Progenitor cell of endocrine pancreas (in vitro differentiated cells): ENCODE results near the gene NBR1. TPM values are rescaled to one million over a fixed set of nuclear protein-coding genes. Genes with fewer than 3 reads are reported as not detected.
"Not testable (repeated sequence)": the region's sequence is repeated elsewhere in the genome, so short reads cannot be mapped to it uniquely, and the experiment has no call there.

Source experiments
- DNase-seq: peaks from one replicate; pipeline ENCODE4 v3.0.0; 2021; ENCODE audit warnings: low spot score; ENCODE audit not compliant: unreplicated experiment
- H3K27ac Mint-ChIP-seq: 2 replicates; pipeline ENCODE4 v1.8.0; 2021; ENCODE audit warnings: mild to moderate bottlenecking, moderate library complexity, mixed read lengths
- H3K27me3 Mint-ChIP-seq: 2 replicates; pipeline ENCODE4 v1.8.0; 2021; ENCODE audit warnings: mixed read lengths
- H3K36me3 Mint-ChIP-seq: 2 replicates; pipeline ENCODE4 v1.8.0; 2022; ENCODE audit warnings: mixed read lengths; ENCODE audit not compliant: insufficient read depth
- H3K4me1 Mint-ChIP-seq: 2 replicates; pipeline ENCODE4 v1.8.0; 2021; ENCODE audit warnings: low read depth, mixed read lengths
- H3K4me3 Mint-ChIP-seq: 2 replicates; pipeline ENCODE4 v1.8.0; 2021; ENCODE audit warnings: low read depth, mild to moderate bottlenecking, moderate library complexity, mixed read lengths
- H3K9me3 Mint-ChIP-seq: 2 replicates; pipeline ENCODE4 v1.8.0; 2021; ENCODE audit warnings: low read depth, mixed read lengths
- long read RNA-seq: library from polyadenylated mRNA; unstranded; transcript quantifications from one replicate; pipeline ENCODE4 v2.0.0, GENCODE V29; 2020
- total RNA-seq: library from RNA; stranded (reverse); gene quantifications from 2 replicates; pipeline ENCODE4 v1.2.1, GENCODE V29; 2021
- TF ChIP-seq, protein P1 (sequence below): fragments of 200-600 bp; sonication (generic); IDR thresholded peaks from one replicate; pipeline ENCODE4 v1.5.0; 2021; ENCODE audit warnings: antibody characterized with exemption, mild to moderate bottlenecking; ENCODE audit not compliant: unreplicated experiment

Gene NBR1, protein sequence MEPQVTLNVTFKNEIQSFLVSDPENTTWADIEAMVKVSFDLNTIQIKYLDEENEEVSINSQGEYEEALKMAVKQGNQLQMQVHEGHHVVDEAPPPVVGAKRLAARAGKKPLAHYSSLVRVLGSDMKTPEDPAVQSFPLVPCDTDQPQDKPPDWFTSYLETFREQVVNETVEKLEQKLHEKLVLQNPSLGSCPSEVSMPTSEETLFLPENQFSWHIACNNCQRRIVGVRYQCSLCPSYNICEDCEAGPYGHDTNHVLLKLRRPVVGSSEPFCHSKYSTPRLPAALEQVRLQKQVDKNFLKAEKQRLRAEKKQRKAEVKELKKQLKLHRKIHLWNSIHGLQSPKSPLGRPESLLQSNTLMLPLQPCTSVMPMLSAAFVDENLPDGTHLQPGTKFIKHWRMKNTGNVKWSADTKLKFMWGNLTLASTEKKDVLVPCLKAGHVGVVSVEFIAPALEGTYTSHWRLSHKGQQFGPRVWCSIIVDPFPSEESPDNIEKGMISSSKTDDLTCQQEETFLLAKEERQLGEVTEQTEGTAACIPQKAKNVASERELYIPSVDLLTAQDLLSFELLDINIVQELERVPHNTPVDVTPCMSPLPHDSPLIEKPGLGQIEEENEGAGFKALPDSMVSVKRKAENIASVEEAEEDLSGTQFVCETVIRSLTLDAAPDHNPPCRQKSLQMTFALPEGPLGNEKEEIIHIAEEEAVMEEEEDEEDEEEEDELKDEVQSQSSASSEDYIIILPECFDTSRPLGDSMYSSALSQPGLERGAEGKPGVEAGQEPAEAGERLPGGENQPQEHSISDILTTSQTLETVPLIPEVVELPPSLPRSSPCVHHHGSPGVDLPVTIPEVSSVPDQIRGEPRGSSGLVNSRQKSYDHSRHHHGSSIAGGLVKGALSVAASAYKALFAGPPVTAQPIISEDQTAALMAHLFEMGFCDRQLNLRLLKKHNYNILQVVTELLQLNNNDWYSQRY
- total RNA-seq: 54.8 and 59.5 TPM in 2 replicates
- long read RNA-seq, partial matches to known transcripts: 74 of 345 reads
- long read RNA-seq, other reads (novel, unspliced or antisense): 271 of 345 reads

DNA sequence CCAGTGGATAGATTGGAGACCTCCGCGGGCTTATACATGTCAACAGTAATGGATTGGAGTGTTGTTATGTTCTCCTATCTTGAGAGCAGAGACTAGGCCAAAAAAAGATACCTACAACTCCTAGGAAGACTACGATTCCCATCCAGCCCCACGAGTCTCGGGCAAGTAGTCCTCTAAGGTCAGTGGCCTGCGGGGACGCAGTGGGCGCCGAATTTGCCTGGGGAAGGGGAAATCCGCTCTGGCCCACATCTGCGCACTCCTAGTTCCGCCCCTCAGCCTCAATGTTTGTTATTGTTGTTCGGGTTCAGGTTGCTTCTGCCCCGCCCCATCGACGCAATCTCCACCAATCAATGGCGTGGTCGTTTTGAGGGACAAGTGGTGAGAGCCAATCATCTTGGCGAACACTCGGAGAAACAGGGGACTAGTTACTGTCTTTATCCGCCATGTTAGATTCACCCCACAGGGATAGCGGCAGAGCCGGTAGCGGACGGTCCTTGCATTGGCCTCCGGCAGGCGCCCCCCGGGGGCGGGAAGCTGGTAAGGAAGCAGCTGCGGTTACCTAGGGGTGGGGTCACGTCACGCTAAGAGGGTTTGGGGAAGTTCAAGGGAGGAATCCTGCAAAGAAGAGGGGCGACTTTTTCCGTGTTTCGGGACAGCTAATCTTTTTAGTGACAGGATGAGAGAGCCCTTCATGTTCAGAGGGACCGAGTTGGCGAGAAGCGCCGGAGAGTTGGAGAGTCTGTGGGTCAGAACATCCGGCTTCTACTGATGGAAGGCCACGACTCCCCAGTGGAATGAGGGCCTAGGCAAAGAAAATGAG is at the start of gene NBR1:
TSS of gene NBR1 (plus strand) at position 449 of the 820 bp plus-strand sequence. CDS start 4,586 bp downstream, outside the sequence.
- Mint-ChIP-seq H3K4me3 (no peak within 1 kb of the TSS), H3K4me1 (peaks cover 27% of the 10 kb centered on the region), H3K36me3 (peaks cover 14% of the 10 kb centered on the region), H3K27ac (no peak within 1 kb of the TSS), H3K9me3 (peaks cover 3% of the 10 kb centered on the region), H3K27me3 (no peaks in the 10 kb centered on the region)
- TF ChIP-seq, protein P1, sequence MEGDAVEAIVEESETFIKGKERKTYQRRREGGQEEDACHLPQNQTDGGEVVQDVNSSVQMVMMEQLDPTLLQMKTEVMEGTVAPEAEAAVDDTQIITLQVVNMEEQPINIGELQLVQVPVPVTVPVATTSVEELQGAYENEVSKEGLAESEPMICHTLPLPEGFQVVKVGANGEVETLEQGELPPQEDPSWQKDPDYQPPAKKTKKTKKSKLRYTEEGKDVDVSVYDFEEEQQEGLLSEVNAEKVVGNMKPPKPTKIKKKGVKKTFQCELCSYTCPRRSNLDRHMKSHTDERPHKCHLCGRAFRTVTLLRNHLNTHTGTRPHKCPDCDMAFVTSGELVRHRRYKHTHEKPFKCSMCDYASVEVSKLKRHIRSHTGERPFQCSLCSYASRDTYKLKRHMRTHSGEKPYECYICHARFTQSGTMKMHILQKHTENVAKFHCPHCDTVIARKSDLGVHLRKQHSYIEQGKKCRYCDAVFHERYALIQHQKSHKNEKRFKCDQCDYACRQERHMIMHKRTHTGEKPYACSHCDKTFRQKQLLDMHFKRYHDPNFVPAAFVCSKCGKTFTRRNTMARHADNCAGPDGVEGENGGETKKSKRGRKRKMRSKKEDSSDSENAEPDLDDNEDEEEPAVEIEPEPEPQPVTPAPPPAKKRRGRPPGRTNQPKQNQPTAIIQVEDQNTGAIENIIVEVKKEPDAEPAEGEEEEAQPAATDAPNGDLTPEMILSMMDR: peak; percentile 46
- DNase-seq: peak; percentile 90

DNA sequence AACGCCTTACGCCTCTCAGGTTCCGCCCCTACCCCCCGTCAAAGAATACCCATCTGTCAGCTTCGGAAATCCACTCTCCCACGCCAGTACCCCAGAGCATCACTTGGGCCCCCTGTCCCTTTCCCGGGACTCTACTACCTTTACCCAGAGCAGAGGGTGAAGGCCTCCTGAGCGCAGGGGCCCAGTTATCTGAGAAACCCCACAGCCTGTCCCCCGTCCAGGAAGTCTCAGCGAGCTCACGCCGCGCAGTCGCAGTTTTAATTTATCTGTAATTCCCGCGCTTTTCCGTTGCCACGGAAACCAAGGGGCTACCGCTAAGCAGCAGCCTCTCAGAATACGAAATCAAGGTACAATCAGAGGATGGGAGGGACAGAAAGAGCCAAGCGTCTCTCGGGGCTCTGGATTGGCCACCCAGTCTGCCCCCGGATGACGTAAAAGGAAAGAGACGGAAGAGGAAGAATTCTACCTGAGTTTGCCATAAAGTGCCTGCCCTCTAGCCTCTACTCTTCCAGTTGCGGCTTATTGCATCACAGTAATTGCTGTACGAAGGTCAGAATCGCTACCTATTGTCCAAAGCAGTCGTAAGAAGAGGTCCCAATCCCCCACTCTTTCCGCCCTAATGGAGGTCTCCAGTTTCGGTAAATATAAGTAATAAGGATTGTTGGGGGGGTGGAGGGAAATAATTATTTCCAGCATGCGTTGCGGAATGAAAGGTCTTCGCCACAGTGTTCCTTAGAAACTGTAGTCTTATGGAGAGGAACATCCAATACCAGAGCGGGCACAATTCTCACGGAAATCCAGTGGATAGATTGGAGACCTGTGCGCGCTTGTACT is 45.7 kb upstream of the NBR1 start, which contains the start of gene BRCA1:
TSS of gene BRCA1 (minus strand) at position 232 of the 834 bp plus-strand sequence. CDS start 1,268 bp downstream, outside the sequence.
- peak; percentile 86 for DNase-seq
- Mint-ChIP-seq H3K4me3 (peak within 1 kb of the TSS; percentile 94), H3K4me1 (peaks cover 18% of the 10 kb centered on the region), H3K9me3 (no peaks in the 10 kb centered on the region), H3K36me3 (peaks cover 6% of the 10 kb centered on the region), H3K27ac (peak within 1 kb of the TSS; percentile 97), H3K27me3 (no peaks in the 10 kb centered on the region)
- TF ChIP-seq, protein P1: no peak

DNA sequence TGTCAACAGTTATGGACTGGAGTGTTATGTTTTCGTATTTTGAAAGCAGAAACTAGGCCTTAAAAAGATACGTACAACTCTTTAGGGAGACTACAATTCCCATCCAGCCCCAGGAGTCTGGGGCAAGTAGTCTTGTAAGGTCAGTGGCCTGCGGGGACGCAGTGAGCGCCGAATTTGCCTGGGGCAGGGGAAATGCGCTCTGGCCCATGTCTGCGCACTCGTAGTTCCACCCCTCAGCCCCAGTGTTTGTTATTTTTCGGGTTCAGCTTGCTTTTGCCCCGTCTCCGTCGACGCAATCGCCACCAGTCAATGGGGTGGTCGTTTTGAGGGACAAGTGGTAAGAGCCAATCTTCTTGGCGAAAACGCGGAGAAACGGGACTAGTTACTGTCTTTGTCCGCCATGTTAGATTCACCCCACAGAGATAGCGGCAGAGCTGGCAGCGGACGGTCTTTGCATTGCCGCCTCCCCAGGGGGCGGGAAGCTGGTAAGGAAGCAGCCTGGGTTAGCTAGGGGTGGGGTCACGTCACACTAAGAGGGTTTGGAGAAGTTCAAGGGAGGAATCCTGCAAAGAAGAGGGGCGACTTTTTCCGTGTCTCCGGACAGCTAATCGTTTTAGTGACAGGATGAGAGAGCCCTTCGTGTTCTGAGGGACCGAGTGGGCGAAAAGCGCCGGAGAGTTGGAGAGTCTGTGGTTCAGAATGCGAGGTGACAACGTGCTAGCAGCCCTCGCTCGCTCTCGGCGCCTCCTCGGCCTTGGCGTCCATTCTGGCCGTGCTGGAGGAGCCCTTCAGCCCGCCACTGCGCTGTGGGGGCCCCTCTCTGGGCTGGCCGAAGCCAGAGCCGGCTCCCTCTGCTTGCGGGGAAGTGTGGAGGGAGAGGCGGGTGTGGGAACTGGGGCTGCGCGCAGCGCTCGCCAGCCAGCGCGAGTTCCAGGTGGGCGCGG is 44.8 kb upstream of the NBR1 start:
- Mint-ChIP-seq H3K9me3 (no peaks in the 10 kb centered on the region), H3K4me1 (peaks cover 18% of the 10 kb centered on the region), H3K36me3 (peaks cover 6% of the 10 kb centered on the region), H3K4me3 (peak overlapping the region; percentile 94), H3K27me3 (no peaks in the 10 kb centered on the region), H3K27ac (peak overlapping the region; percentile 97)
- TF ChIP-seq, protein P1: no peak
- DNase-seq: no peak

- Mint-ChIP-seq H3K27ac (peak overlapping the region; percentile 16), H3K27me3 (no peaks in the 10 kb centered on the region), H3K36me3 (peaks cover 6% of the 10 kb centered on the region), H3K4me3 (peak overlapping the region; percentile 53), H3K9me3 (no peaks in the 10 kb centered on the region), H3K4me1 (peaks cover 18% of the 10 kb centered on the region)
- TF ChIP-seq, protein P1: no peak
- DNase-seq: no peak
Observed at GRCh38 chr17:43126911-43127290, 44.1 kb upstream of the NBR1 start.

DNA sequence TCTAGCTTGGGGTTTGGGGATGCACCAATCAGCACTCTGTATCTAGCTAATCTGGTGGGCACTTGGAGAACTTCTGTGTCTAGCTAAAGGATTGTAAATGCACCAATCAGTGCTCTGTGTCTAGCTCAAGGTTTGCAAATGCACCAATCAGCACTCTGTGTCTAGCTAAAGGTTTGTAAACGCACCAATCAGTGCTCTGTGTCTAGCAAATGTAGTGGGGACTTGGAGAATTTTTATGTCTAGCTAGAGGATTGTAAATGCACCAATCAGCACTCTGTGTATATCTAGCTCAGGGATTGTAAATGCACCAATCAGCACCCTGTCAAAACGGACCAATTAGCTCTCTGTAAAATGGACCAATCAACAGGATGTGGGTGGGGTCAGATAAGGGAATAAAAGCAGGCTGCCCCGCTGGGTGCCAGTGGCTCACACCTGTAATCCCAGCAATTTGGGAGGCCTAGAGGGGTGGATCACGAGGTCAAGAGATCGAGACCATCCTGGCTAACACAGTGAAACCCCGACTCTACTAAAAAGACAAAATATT is 43.6 kb upstream of the NBR1 start:
- H3K36me3 Mint-ChIP-seq, DNase-seq, H3K9me3 Mint-ChIP-seq, H3K27me3 Mint-ChIP-seq: not testable (repeated sequence)
- Mint-ChIP-seq H3K27ac (peak overlapping the region; percentile 16), H3K4me3 (peak overlapping the region; percentile 53), H3K4me1 (peaks cover 18% of the 10 kb centered on the region)
